Amniotic stem cell (primary cell): ENCODE measurements around the gene NME1.
"Not testable (repeated sequence)": the region's sequence is repeated elsewhere in the genome, so short reads cannot be mapped to it uniquely, and the experiment has no call there.

Experiments
- DNase-seq: peaks from one replicate; lab custom pipeline; 2025; lab: John Stamatoyannopoulos, UW

The NME1 gene

GRCh38 chr17:51144266-51145022 is 8.9 kb upstream of the NME1 start:
- no peak for DNase-seq

- DNase-seq, result no peak
Measured at GRCh38 chr17:51147650-51148049, 5.7 kb upstream of the NME1 start.

DNA sequence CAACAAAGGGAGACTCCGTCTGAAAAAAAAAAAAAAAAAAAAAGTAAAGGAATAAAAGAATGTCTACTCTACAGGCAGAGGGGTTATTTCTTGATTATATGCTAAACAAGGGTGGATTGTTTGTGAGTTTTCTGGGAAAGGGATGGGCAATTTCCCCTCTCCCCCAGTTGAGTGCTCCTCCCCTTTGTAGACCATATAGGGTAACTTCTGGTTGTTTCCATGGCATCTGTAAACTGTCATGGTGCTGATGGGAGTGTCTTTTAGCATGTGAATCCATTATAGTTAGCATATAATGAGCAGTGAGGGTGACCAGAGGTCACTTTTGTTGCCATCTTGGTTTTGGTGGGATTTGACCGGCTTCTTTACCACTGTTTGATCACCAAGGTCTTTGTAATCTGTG is 4.2 kb upstream of the NME1 start:
- DNase-seq, result no peak

GRCh38 chr17:51150932-51151331 is 2.4 kb upstream of the NME1 start:
- no peak for DNase-seq

DNA sequence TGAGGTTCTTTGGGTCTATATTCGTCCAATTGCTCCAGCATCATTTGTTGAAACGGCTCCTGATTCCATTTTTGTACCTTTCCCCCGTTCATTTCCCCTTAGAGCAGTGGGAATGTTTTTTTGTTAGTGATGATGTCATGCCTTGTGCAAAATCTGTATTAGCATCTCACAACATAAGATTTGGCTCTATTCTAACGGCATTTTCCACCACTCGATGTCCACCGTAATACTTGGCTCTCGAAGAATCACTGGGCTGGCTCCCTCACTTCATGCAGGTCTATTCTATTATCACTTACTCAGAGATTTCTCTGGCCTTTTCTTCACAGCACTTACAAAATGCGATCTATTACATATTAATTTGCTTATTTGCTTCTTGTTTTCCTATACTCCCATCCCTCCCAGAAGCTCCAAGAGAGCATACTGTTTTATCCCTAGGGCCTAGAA is 571 bp upstream of the NME1 start:
- DNase-seq, result no peak

- no peak for DNase-seq
Measured at GRCh38 chr17:51154176-51154575, 817 bp downstream of the NME1 start.

DNA sequence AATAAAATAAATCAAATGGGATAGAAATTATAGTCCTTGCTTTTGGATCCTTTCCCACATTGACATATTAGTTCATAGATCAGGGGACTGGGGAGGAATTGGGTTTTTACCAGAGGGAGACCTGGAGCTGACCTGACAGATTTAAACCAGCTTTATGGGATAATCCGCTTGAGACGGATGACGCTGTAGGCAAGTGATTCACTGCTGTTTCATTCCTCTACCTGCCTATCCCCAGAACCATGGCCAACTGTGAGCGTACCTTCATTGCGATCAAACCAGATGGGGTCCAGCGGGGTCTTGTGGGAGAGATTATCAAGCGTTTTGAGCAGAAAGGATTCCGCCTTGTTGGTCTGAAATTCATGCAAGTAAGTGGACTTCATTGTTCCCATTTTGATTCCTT is 2.1 kb downstream of the NME1 start:
- DNase-seq, result no peak

GRCh38 chr17:51159604-51160003 is 6.2 kb downstream of the NME1 start:
- DNase-seq, result no peak

DNA sequence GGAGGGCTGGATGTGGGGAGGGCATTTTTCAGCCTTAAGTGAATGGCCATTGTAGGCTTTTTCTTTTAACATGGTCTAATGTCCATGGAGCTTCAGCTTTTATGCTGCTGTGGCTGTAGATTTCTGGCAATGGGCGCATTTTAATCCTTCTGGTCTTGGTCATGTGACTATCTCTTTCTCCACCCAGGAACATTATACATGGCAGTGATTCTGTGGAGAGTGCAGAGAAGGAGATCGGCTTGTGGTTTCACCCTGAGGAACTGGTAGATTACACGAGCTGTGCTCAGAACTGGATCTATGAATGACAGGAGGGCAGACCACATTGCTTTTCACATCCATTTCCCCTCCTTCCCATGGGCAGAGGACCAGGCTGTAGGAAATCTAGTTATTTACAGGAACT is 8.2 kb downstream of the NME1 start:
- no peak for DNase-seq

DNA sequence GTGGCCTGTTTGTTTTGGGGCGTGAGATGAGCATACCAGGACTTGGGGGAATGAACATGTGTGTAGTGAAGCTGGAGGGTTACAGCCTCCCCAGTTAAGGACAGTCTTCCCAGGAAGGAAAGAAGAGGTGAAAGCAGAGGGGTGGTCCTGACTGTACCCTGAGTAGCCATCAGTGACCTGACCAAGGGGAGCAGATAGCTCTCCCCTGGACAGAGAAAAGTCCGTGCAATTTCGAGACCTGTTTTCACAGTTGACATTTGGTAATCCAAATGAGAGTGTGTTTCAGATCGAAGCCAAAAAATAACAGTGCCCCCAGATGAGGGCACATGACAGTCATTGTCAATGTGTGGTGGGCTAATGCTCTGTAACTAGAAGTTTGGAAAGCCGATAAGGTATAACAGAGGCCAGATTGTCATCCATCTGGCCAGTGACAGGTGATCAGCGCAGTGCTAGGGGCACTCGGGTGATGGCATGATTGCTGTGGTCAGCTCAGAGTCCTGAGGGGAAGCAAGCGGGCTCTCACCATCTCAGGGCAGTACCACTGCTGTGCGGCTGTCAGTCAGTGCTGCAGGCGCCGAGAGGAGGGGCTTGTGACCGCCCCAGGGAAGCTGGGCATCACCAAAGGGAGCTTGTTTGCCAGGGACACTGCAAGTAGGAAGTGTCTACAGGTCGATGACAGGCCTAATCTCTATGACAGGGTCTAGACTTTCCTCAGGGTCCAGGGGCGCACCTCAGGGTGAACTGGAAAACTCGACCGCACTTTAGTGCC is 11.7 kb downstream of the NME1 start:
- no peak for DNase-seq

DNA sequence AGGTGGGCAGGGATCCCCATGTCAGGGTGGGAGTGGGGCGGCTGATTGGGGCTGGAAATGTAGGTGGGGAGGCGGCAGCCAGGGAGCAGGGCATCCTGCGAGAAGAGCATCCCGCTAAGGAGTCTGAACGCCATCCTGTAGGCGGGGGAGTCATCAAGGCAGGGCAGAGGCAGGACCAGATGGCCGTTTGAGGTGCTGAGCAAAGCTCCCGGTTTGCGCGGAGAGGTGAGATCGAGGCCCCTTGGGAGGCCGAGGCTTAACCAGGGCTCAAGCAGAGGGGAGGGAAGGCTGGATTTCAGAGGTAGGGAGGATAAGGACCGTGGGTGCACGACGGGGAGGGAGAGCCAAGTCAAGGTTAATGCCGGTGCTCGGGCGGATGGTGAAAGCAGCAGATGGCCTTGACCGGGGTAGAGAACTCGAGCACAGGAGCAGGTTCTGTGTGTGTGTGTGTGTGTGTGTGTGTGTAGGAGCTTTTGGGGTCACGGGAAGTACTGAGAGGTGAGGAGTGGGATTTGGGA is 12.4 kb downstream of the NME1 start:
- DNase-seq, result no peak

- DNase-seq, result peak; percentile 78
Measured at GRCh38 chr17:51166198-51166986, 13.0 kb downstream of the NME1 start, which contains the start of gene NME2. NME2 (plus strand) TSS chr17:51166411; CDS start chr17:51166831, 420 bp downstream.

DNA sequence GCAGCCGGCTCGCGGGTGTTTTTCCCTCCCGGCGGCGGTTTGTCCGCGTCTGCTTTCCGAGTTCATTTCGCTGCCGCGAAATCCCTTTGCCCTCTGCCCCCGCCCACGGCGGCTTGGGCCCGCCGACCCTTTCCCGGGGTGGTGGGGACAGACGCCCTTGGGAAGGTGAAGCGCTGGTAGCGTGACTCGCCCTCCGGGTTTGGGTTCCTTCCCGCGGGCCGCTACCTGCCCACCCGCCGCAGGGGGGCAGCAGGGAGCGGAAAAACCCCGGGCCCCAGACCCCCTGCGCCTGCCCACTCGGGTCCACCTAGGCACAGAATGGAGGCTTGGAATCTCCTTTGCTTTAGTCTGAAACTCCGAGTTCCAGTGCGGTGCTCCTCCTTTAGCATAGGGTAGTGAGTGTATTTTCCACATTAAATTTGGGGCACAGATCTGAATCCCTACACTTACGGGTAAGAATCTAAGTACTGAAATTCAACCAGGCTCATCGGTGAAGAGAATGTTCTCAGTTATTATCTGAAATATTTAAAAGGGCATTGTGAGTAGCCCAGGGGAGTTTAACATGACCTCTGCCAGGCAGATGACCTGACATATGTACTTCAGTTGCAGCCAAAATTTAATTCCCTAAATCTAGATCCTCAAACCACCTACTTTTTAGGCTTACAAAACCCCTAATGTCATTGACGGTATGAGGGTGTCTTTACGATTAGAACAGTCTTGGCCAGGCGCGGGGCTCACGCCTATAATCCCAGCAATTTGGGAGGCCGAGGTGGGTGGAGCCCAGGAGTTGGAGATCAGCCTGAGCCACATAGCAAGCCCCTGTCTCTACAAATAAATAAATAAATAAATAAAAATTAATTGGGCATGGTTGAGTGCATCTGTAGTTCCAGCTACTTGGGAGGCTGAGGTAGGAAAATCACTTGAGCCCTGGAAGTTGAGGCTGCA is 13.9 kb downstream of the NME1 start:
- no peak for DNase-seq

DNA sequence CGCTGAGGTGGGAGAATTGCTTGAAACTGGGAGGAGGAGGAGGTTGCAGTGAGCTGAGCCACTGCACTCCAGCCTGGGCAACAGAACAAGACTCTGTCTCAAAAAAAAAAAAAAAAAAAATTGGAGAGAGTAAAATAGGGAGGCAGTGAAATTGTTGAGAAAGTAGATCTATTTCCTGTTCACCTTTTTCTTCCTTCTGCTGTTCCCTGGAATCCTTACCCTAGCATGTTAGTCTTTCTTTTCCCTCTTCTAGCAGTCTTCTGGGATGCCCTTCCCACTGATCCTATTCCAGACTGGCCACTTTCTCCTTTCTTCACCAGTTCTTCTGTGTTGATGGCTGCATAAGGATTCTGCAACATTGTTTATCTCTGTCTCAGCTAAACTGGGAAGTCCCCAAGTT is 16.0 kb downstream of the NME1 start:
- DNase-seq, result no peak

DNA sequence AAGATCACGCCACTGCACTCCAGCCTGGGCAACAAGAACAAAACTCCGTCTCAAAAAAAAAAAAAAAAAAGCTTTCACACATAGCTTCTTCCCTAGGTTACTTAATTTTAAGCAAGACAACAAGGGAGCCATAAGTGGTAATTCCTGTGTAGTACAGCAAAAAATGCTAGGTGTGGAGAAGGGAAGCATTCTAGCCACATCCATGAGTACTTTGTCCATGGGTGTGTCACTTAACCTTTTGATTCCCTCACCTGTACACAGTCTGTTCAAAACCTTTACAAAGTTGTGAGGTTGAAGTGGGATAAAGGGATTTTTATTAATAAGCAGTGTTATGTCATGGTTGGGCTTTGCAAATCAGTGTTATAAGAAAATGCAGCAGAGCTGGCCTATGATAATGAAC is 17.4 kb downstream of the NME1 start:
- no peak for DNase-seq

- not testable (repeated sequence) for DNase-seq
Measured at GRCh38 chr17:51172030-51172429, 18.7 kb downstream of the NME1 start.

DNA sequence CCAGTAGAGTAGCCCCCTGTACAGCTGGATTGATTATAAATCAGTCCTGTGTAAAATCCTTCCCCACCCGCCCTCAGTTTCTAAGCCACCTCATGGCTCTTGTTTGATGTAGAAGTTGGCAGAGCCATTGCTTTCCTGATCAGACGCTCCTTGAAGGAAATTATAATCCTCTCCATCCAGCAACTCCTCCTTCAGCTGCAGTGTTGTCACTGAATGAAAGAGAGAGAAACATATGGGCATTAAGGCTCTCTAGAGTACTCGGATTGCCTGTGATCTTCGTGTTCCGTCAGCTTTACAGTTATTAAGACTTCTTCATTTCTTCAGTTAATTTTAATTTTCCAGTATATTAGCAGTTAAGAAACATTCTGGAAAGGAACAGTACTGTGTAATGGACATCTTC is 27.1 kb downstream of the NME1 start:
- DNase-seq, result no peak

GRCh38 chr17:51184124-51184523 is 30.8 kb downstream of the NME1 start:
- no peak for DNase-seq

- DNase-seq, result no peak
Measured at GRCh38 chr17:51185763-51186332, 32.5 kb downstream of the NME1 start.

GRCh38 chr17:51188271-51188833 is 35.0 kb downstream of the NME1 start:
- no peak for DNase-seq

- no peak for DNase-seq
Measured at GRCh38 chr17:51189162-51189561, 35.8 kb downstream of the NME1 start.
